H54 (cell line): Measurements from ENCODE around the gene KLK7.
"Not testable (repeated sequence)": the region's sequence is repeated elsewhere in the genome, so short reads cannot be mapped to it uniquely, and the experiment has no call there.

Experiments
- DNase-seq: peaks from one replicate; pipeline ENCODE4 v3.0.0; 2011; ENCODE audit warnings: low spot score, mixed read lengths; ENCODE audit not compliant: insufficient read length
- FAIRE-seq: peaks from 3 replicates; lab custom pipeline; 2011; peaks lifted over from hg19 to GRCh38; lab: Jason Lieb, UNC
- POLR2A ChIP-seq: IDR thresholded peaks from 2 replicates; pipeline ENCODE4 v1.6.1; 2011; ENCODE audit warnings: low read depth, mild to moderate bottlenecking, low read length

KLK7 gene

DNA sequence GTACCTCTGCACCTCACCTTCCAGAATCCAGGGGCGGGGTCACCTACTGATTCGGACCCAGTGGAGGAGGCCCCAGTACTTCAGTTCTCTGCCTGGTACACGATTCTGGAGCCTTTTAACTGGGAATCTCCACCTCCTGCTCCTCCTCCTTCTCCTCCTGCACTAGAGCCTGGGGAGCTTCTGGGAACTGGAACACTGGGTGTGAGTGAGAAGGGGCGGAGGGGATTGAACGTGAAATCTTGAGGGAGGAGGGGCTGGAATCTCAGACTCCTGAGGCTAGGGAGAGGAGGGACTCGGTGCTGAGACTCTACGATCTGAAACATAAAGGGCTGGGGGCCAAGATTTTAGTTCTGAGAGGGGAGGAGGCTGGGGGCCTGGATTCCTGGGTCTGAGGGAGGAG is 17.8 kb upstream of the KLK7 start, which contains the start of gene KLK8:
Gene KLK8, minus strand, starts transcription at position 90 of the 400 bp plus-strand sequence. CDS start 437 bp downstream, outside the sequence.
- FAIRE-seq (no peak), DNase-seq (no peak)
- no peak for TF ChIP-seq POLR2A

DNA sequence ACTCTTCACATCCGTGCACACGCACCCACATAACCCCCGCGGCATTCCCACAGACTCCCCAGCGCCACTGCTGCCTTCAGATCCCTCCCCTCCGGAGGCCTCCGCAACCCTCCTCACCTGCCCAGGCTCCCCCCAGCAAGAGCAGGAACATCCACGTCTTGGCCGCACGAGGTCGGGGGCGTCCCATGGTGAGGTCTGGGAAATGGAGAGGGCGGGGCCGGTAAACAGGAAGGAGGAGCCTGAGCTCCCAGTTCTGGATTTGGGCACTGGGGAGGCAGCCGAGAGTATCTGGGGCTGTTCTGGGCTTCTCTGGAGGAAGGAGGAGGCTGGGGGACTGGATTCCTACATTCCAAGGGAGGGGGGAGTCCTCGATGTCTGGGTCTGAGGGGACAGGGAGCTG is 17.3 kb upstream of the KLK7 start:
- no peak for TF ChIP-seq POLR2A
- no peak for DNase-seq
- FAIRE-seq, result no peak

DNA sequence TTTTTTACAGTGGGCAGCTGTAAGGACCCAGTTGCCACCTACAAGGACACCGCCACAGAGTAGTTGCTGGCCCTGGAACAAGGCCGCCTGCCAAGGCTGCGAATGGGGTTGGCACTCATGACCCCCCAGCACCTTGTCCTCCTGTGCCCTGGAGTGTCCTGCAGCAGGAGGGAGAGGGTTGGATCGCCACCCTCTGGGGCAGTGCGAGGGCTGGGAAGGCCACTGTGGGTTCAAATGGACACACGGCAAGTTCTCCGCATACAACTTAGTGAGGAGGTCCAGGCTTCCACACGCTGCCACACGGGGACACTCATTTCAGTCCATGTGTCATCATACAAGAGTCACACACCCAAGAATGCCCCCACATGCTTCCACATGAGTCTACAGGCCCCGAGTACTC is 16.7 kb upstream of the KLK7 start:
- FAIRE-seq (no peak), DNase-seq (no peak)
- no peak for TF ChIP-seq POLR2A

DNA sequence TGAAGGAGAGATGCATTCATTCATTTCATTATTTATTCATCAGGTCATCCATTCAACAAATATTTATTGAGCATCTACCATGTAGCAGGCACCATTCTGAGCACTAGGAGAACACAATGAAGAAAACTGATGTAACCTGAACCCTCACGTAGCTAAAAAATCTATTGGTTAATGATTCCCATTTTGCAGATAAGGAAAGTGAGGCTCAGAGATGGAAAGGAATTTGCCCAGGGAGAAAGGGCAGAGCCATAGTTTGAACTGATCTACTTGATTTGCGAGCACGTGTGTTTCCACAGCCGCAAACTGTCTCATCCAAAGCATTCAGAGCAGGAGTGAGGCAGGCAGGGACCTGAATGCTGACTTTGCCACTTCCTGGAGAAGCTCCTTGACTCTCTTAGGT is 15.0 kb upstream of the KLK7 start:
- DNase-seq, result no peak
- FAIRE-seq, result no peak
- no peak for TF ChIP-seq POLR2A

DNA sequence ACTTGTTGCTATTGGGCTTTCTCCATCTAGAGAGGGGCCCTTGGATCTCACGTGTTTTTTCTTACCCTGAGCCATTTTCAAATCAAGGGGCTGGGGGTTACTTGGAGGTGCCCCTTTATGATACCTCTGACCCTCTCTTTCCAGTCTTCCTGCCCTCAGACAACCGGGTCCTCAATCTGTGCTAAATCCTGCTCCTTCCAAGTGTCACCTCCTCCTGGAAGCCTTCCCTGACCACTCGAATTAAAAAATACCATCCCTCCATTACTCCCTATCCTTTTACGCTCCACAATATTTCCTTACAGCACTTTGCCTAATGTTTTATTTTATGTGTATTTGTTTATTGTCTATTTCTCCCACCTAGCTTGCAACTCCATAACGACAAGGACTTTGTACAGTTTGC is 14.3 kb upstream of the KLK7 start:
- no peak for DNase-seq
- TF ChIP-seq POLR2A, result no peak
- FAIRE-seq, result no peak

DNA sequence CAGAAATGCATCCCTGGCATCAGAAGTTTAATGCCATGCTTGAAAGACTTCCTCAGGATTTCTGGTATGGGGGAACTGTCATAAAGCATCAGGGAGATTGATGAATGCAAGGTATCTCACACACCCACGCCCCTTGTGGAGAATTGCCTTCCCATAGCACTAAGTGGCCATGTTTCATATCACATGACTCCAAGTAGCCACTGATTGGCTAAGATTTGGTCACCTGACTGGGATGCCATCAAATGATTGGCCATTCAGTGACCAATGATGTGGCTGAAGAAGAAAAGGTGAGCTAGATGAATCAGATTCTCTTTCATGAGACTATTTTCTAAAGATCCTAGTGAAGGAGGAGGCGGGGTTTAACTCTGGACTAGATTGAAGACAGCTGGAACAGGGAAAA is 10.4 kb upstream of the KLK7 start:
- no peak for FAIRE-seq
- TF ChIP-seq POLR2A, result no peak
- no peak for DNase-seq

DNA sequence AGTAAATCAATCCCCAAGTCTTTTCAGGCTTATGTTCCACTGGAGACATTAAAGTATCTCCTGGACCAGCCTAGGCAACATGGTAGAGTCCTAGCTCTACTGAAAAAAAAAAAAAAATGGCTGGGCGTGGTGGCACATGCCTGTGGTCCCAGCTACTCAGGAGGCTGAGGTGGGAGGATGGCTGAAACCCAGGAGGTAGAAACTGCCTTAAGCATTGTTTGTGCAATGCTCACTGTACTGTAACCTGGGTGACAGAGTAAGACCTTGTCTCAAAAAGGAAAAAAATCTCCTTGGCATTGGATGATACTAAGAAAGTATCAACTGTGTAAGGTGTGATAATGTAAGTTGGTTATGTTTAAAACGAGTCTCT is 8.9 kb upstream of the KLK7 start:
- no peak for DNase-seq
- no peak for FAIRE-seq
- no peak for TF ChIP-seq POLR2A

DNA sequence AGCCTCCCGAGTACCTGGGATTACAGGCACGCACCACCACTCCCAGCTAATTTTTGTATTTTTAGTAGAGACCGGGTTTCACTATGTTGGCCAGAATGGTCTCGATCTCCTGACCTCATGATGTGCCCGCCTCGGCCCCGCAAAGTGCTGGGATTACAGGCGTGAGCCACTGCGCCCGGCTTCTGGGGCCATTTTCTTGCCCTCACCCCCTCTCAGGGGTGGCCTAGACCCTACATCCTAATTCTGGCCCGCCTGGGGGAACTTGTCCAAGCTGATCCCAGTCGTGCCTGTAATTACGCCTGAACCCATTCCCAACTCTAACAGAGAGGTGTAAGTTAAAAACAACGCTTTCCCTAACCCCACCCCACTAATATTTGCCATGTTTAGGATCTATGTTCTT is 699 bp upstream of the KLK7 start:
- not testable (repeated sequence) for FAIRE-seq, DNase-seq

DNA sequence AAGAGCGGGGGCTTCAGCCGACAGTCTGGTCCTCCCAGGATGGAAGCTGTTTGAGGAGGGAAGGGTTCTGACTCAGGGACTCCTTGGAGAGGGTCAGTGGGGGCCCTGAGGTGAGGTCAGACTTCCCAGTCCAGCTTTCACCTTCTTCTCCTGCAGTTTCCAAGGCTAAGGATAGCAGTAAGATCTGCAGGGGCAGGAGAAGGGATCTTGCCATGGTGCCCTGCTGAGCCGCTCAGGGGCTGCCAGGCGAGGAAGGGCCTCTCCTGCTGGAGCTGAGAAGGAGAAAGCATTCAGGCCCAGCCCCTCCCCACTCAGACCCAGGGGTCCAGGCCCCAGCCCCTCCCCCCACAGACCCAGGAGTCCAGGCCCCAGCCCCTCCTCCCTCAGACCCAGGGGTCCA is 1.5 kb downstream of the KLK7 start:
- FAIRE-seq (no peak), DNase-seq (no peak)
- TF ChIP-seq POLR2A, result no peak

DNA sequence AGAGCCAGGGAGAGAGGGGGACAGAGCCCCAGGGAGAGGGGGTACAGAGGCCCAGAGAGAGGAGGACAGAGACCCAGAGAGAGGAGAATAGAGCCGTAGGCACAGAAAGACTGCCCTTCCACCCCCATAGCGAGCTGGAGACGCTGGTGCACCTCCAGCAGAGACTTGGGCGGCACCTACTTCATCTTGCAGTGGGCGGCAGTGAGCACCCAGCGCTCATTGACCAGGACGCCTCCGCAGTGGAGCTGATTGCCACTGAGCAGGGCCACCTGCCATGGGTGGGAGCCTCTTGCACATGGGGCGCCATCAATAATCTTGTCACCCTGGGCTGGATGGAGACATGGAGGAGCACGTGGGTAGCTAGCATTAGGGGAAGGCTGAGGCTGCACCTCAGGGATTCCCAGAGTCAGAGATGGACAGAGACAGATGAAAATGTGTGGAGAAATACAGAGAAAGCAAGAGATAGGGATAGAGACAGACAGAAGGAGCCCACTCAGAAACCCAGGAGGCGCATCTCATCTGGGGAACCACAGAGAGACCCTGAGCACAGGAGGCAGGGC is 2.0 kb downstream of the KLK7 start:
- DNase-seq, result no peak
- FAIRE-seq, result no peak
- no peak for TF ChIP-seq POLR2A

DNA sequence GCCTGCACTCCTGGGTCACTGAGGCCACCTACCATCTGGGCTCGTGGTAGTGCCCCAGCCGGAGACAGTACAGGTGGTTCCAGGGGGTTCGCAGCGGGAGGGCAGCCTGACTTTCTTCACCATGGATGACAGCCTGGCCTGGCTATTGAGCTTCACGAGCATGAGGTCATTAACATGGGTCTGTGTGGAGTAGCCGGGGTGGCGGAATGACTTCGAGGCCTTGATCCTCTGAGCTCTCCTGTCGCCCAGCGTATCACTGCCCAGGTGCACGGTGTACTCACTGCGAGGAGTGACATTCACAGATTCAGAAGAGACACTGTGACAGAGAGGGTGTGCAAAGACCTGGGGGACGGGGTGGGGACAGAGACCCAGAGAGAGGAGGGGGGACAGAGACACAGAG is 3.5 kb downstream of the KLK7 start:
- no peak for DNase-seq
- FAIRE-seq, result no peak
- no peak for TF ChIP-seq POLR2A

DNA sequence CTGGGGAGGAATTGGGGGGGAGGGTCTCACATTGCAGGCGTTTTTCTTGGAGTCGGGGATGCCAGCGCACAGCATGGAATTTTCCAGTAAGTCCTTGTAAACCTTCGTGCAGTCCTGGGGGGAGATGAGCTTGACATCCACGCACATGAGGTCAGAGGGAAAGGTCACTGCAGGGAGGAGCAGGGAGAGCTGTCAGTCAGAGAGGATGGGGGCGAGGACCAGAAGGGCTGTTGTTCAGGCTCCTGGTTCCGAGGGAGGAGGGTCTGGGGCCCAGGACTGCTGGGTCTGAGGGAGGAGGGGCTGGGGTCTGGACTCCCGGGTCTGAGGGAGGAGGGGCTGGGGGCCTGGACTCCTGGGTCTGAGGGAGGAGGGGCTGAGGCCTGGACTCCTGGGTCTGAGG is 4.0 kb downstream of the KLK7 start:
- DNase-seq (no peak), FAIRE-seq (no peak)
- TF ChIP-seq POLR2A, result no peak

DNA sequence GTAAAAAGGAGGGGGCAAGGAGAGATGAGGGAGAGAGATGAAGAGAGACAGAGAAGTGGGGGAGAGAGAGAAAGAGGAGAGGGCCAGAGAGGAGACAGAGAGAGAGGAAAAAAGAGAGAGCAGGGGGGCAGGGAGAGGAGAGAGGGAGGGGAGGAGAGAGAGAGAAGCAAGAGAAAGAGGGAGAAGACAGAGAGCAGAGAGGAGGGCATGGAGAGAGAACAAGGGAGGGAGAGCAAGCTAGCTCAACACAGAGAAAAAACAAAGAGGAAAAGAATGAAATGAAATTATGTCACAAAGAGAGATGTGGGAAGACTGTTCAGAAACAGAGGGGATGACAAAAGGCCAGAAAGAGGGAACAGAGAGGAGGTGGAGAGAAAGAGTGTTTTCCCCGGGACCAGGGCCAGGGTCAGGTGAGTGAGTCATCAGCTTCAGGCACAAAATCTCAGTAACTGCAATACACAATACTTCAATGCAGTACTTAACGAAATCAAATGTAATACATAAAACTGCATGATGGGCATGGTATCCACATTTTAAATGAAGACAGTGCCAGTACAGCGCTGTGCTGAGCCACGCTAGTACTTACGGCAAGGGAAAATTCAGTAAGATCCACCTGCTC is 4.8 kb downstream of the KLK7 start:
- DNase-seq (no peak), FAIRE-seq (no peak)
- no peak for TF ChIP-seq POLR2A

DNA sequence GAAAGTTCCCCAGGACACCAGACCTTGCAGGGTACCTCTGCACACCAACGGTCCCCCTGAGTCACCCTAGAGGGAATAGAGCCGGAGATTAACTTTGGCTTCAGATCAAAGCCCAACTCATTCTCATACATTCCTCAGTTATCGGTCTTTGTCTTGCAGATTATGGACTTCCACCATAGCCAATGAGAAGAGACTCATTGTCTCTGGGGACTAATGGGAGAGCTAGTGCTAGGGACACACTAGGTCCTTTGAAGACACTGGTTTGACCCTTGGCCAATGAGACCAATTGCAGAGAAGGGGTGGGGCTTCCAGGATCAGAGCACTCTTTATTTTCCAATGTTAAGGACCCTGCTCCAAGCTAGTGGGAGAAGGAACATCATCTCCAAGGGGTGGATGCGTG is 6.1 kb downstream of the KLK7 start:
- DNase-seq (no peak), FAIRE-seq (no peak)
- TF ChIP-seq POLR2A, result no peak

DNA sequence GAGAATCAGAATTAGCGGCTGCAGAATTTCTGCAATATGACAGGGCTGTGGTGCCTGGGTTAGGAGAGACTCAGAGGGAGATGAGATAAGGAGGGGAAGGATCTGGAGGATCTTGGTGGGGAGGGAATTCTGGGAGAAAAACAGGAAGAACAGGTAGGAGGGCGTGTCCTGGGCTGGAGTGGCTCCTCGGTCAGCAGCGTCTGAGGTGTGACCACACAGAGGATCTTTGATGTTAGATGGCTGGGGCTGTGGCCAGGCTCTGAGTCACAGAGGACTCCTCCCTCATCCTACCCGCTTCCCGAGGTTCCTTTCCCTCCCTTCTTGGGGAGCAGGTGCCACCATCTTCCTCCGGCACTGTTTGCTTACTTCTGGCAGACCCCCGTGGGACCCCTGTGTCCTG is 8.0 kb downstream of the KLK7 start:
- peak; percentile 45 for FAIRE-seq
- peak; percentile 75 for DNase-seq
- no peak for TF ChIP-seq POLR2A
